Heart left ventricle (tissue), 13 donors: ENCODE measurements around the gene NLRC3.

Experiments used
- POLR2A ChIP-seq, 2 donors: fragments of 450-650 bp; IDR thresholded peaks; one replicate each; pipeline ENCODE4 v1.6.1; 2017; ENCODE audit warnings: antibody characterized with exemption in 2 of 2, mild to moderate bottlenecking in 2 of 2, moderate library complexity in 2 of 2
- TF ChIP-seq, protein P1 (sequence below), 12 donors: fragments of 200-600 bp; sonication (generic) in 4 of 12; IDR thresholded peaks; one replicate each; pipeline versions ENCODE4 v1.5.0 to v1.8.0; 2018 to 2022; ENCODE audit warnings: antibody characterized with exemption in 12 of 12, mild to moderate bottlenecking in 5 of 12
- donor health status: ischemic (EF 13 %, LVEDD 7.1; RV severe dilation, severe dysfunction).
- donor health status: DM: no; HTN: yes; CAD: no.
- donor health status: DM: no; HTN: no; CAD: no.
- donor health status: ischemic (EF 25% LVEDD 6.9; RV normal size, moderate dysfunction).
- donor health status: ischemic (EF 25% LVEDD 5.7; RV mildly dilated, moderate dysfunction).
- donor health status: ischemic (EF 35%, LVEDD 5.7; RV mildly dilated, moderate dysfunction).
- donor health status: nonischemic (EF 11% LVEDD 7.7; RV severe dilation, severe dysfunction).
- donor health status: DM: yes; HTN: yes; CAD: no.
- donor health status: PGD.
- donor health status: ischemic (EF 29% LVEDD 5.4; RV normal size, mild dysfunction).
- donor health status: nonischemic (EF 23%, LVEDD 6.1; RV moderate dilation, normal function).

DNA sequence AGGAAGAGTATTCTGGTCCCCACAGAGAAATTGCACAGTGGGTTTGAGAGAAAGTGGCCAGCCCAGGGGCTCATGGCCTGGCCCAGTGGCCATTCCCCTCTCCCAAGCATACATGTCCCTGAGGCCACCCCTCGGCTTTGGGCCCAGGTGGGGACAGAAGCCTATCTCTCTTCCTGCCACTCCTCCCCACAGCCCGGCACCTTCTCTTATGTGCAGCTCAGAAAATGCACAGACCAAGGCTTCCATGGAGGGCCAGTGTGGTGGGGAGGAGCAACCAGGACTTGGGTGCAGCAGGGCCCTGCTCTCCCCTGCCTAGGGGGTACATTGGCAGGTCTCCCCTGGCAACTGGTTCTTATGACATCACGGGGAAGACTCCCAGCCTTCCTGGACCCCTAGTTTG, 82.0 kb downstream of the NLRC3 start, which contains the start of gene C16orf90:
- TF ChIP-seq, protein P1, sequence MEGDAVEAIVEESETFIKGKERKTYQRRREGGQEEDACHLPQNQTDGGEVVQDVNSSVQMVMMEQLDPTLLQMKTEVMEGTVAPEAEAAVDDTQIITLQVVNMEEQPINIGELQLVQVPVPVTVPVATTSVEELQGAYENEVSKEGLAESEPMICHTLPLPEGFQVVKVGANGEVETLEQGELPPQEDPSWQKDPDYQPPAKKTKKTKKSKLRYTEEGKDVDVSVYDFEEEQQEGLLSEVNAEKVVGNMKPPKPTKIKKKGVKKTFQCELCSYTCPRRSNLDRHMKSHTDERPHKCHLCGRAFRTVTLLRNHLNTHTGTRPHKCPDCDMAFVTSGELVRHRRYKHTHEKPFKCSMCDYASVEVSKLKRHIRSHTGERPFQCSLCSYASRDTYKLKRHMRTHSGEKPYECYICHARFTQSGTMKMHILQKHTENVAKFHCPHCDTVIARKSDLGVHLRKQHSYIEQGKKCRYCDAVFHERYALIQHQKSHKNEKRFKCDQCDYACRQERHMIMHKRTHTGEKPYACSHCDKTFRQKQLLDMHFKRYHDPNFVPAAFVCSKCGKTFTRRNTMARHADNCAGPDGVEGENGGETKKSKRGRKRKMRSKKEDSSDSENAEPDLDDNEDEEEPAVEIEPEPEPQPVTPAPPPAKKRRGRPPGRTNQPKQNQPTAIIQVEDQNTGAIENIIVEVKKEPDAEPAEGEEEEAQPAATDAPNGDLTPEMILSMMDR (IDR thresholded peaks at IDR 0.05) = no peak
- TF ChIP-seq POLR2A (IDR thresholded peaks at IDR 0.05) = no peak
